Breast epithelium (tissue), 3 donors: ENCODE data around the gene DUSP6.

Source experiments
- CTCF ChIP-seq, 3 donors: fragments of 450-650 bp; IDR thresholded peaks; one replicate each; pipeline ENCODE4 v1.5.1; 2016 to 2017; ENCODE audit warnings: antibody characterized with exemption in 3 of 3, mild to moderate bottlenecking in 3 of 3, moderate library complexity in 3 of 3
- POLR2A ChIP-seq: fragments of 450-650 bp; IDR thresholded peaks from one replicate; pipeline ENCODE4 v1.6.1; 2016; ENCODE audit warnings: antibody characterized with exemption, mild to moderate bottlenecking, moderate library complexity
- POLR2AphosphoS5 ChIP-seq, 3 donors: sonication (generic); formaldehyde crosslinking; IDR thresholded peaks; one replicate each; pipeline ENCODE4 v1.6.1; 2017; ENCODE audit warnings: antibody characterized with exemption in 3 of 3

- TF ChIP-seq CTCF (IDR thresholded peaks at IDR 0.05), result no peak
- no peak for TF ChIP-seq POLR2A
- peak in 1 of 3 donors; percentile 6 for TF ChIP-seq POLR2AphosphoS5 (IDR thresholded peaks at IDR 0.05)
Observed at GRCh38 chr12:89346741-89347324, 5.5 kb downstream of the DUSP6 start.
